GM19467 (cell line): ENCODE results near the gene CYGB.
A peak's percentile ranks its signal among the peaks of the same experiment; 100 is the strongest.
"Not testable (repeated sequence)": the region's sequence is repeated elsewhere in the genome, so short reads cannot be mapped to it uniquely, and the experiment has no call there.

Experiments
- ATAC-seq: cut with Tn5 transposase; IDR thresholded peaks from one replicate; pipeline ENCODE4 v1.9.1; 2021; ENCODE audit warnings: mild to moderate bottlenecking, moderate library complexity; ENCODE audit not compliant: unreplicated experiment

Gene CYGB

GRCh38 chr17:76567634-76568432, 30.3 kb upstream of the CYGB start:
- ATAC-seq, result no peak

- ATAC-seq, result no peak
Measured at GRCh38 chr17:76566988-76567431, 29.5 kb upstream of the CYGB start.

GRCh38 chr17:76566613-76566943, 29.1 kb upstream of the CYGB start:
- no peak for ATAC-seq

GRCh38 chr17:76565728-76566612, 28.5 kb upstream of the CYGB start:
- no peak for ATAC-seq

- not testable (repeated sequence) for ATAC-seq
Measured at GRCh38 chr17:76564991-76565727, 27.6 kb upstream of the CYGB start.

- ATAC-seq, result not testable (repeated sequence)
Measured at GRCh38 chr17:76563359-76563758, 25.9 kb upstream of the CYGB start.

- no peak for ATAC-seq
Measured at GRCh38 chr17:76562734-76563148, 25.2 kb upstream of the CYGB start.

GRCh38 chr17:76561799-76562268, 24.3 kb upstream of the CYGB start:
- ATAC-seq, result no peak

- ATAC-seq, result no peak
Measured at GRCh38 chr17:76561332-76561731, 23.8 kb upstream of the CYGB start.

GRCh38 chr17:76560877-76561221, 23.3 kb upstream of the CYGB start:
- ATAC-seq, result no peak

- ATAC-seq, result no peak
Measured at GRCh38 chr17:76560036-76560876, 22.7 kb upstream of the CYGB start.

- not testable (repeated sequence) for ATAC-seq
Measured at GRCh38 chr17:76559460-76559859, 22.0 kb upstream of the CYGB start.

GRCh38 chr17:76558198-76559095, 20.9 kb upstream of the CYGB start:
- ATAC-seq, result no peak

GRCh38 chr17:76557368-76558197, 20.1 kb upstream of the CYGB start:
- ATAC-seq, result peak; percentile 81

- ATAC-seq, result peak; percentile 9
Measured at GRCh38 chr17:76556765-76557367, 19.4 kb upstream of the CYGB start.

- ATAC-seq, result no peak
Measured at GRCh38 chr17:76554131-76554530, 16.6 kb upstream of the CYGB start.

- ATAC-seq, result no peak
Measured at GRCh38 chr17:76553178-76553908, 15.8 kb upstream of the CYGB start.
